GM12878 (cell line): ENCODE measurements around the gene CD300H. TPM values are rescaled to one million over a fixed set of nuclear protein-coding genes. Genes with fewer than 3 reads are reported as not detected.

Experiments
- ATAC-seq: fragments of 200-7000 bp; cut with Tn5 transposase; 3 replicates; pipeline ENCODE4 v1.9.1; 2020; ENCODE audit warnings: mild to moderate bottlenecking, moderate library complexity
- BruUV-seq: library from RNA; stranded (reverse); fragments of 400-500 nt; replicated peaks from 2 replicates; lab custom pipeline; 2021; lab: Mats Ljungman, UMichigan
- CTCF ChIA-PET: fragments of 300-600 bp; sonication (Branson Sonifier 250); formaldehyde crosslinking; extraction: SDS; loops from one replicate; lab custom pipeline; 2021; ENCODE audit warnings: inconsistent platforms; lab: Yijun Ruan, JAX
- POLR2A ChIA-PET: fragments of 350-600 bp; formaldehyde crosslinking; extraction: SDS; loops from one replicate; lab custom pipeline; 2021; ENCODE audit warnings: inconsistent platforms; lab: Charles Lee
- RAD21 ChIA-PET: fragments of 300-600 bp; sonication (Branson Sonifier 250); formaldehyde crosslinking; loops from one replicate; lab custom pipeline; 2023; ENCODE audit warnings: antibody characterized with exemption; ENCODE audit not compliant: unreplicated experiment; lab: Charles Lee
- SMC1A ChIA-PET: fragments of 300-600 bp; sonication (Branson Sonifier 250); formaldehyde crosslinking; loops from one replicate; lab custom pipeline; 2023; ENCODE audit not compliant: unreplicated experiment, uncharacterized antibody; lab: Charles Lee
- DNase-seq: peaks from one replicate; pipeline ENCODE4 v3.0.0-alpha.2; 2011; ENCODE audit warnings: low read depth, low spot score
- FAIRE-seq: peaks from 3 replicates; lab custom pipeline; 2011; peaks lifted over from hg19 to GRCh38; lab: Jason Lieb, UNC
- H2AFZ ChIP-seq: 2 replicates; pipeline ENCODE4 v1.6.0; 2011; ENCODE audit warnings: low read depth, low read length, control low read depth; ENCODE audit not compliant: control insufficient read depth
- H3K27ac ChIP-seq: 2 replicates; pipeline ENCODE4 v1.5.1; 2011; ENCODE audit warnings: control low read depth; ENCODE audit not compliant: control insufficient read depth, insufficient read depth
- H3K27me3 ChIP-seq, 2 experiments: replicated peaks in 1 of 2; 2 replicates each; pipeline versions ENCODE4 v1.6.0 to v1.6.1; 2011; ENCODE audit warnings: low read length in 1 of 2; ENCODE audit not compliant: control insufficient read depth in 2 of 2, insufficient read depth in 2 of 2
- H3K36me3 ChIP-seq, 2 experiments: 2 replicates each; pipeline ENCODE4 v1.5.1; 2011; ENCODE audit warnings: low read length in 1 of 2; ENCODE audit not compliant: control insufficient read depth in 2 of 2, insufficient read depth in 2 of 2
- H3K4me1 ChIP-seq: 2 replicates; pipeline ENCODE4 v1.6.1; 2011; ENCODE audit warnings: mild to moderate bottlenecking, low read length, moderate library complexity, mixed read lengths; ENCODE audit not compliant: control insufficient read depth, insufficient read depth
- H3K4me2 ChIP-seq: 2 replicates; pipeline ENCODE4 v1.6.0; 2011; ENCODE audit warnings: control low read depth; ENCODE audit not compliant: control insufficient read depth, insufficient read depth
- H3K4me3 ChIP-seq: fragments of 200-600 bp; sonication (generic); 2 replicates; pipeline ENCODE4 v1.5.1; 2016
- H3K79me2 ChIP-seq: 2 replicates; pipeline ENCODE4 v1.6.0; 2011; ENCODE audit warnings: low read length; ENCODE audit not compliant: control insufficient read depth, insufficient read depth
- H3K9ac ChIP-seq: 2 replicates; pipeline ENCODE4 v1.8.0; 2011; ENCODE audit warnings: low read length, control low read depth, mixed read lengths; ENCODE audit not compliant: control insufficient read depth, insufficient read depth
- H3K9me3 ChIP-seq: replicated peaks from 3 replicates; pipeline ENCODE4 v1.5.1; 2011; ENCODE audit warnings: mild to moderate bottlenecking, low read length; ENCODE audit not compliant: control insufficient read depth, insufficient read depth
- H4K20me1 ChIP-seq: 2 replicates; pipeline ENCODE4 v1.6.0; 2011; ENCODE audit not compliant: control insufficient read depth, insufficient read depth
- BACH1 ChIP-seq: fragments of 450-650 bp; IDR thresholded peaks from 2 replicates; pipeline ENCODE4 v1.6.1; 2017; ENCODE audit warnings: mild to moderate bottlenecking, borderline replicate concordance
- CBX3 ChIP-seq: fragments of 200-600 bp; sonication (generic); IDR thresholded peaks from 2 replicates; pipeline ENCODE4 v1.6.1; 2016; ENCODE audit warnings: low read depth, borderline replicate concordance
- CHD1 ChIP-seq: IDR thresholded peaks from 2 replicates; pipeline ENCODE4 v1.6.1; 2012; ENCODE audit warnings: low read depth, low read length, improper control_type of control experiment
- CREB1 ChIP-seq: IDR thresholded peaks from 2 replicates; pipeline ENCODE4 v1.6.1; 2012; ENCODE audit warnings: low read depth, mild to moderate bottlenecking, inconsistent platforms
- CTCF ChIP-seq, 3 experiments: IDR thresholded peaks in 2 of 3; conservative IDR thresholded peaks in 1 of 3; 2 replicates each; pipeline ENCODE4 v1.5.1; 2011; ENCODE audit warnings: low read depth in 3 of 3, low read length in 3 of 3, mild to moderate bottlenecking in 3 of 3, control low read depth in 2 of 3, moderate library complexity in 2 of 3, inconsistent platforms in 1 of 3, mixed read lengths in 1 of 3; ENCODE audit not compliant: control insufficient read depth in 2 of 3, insufficient read depth in 1 of 3; ENCODE audit errors: extremely low read depth in 1 of 3
- MXI1 ChIP-seq: fragments of 150-350 bp; IDR thresholded peaks from 2 replicates; pipeline ENCODE4 v1.6.1; 2011; ENCODE audit warnings: low read depth, mild to moderate bottlenecking, inconsistent platforms, low read length, improper control_type of control experiment
- PML ChIP-seq: IDR thresholded peaks from 2 replicates; pipeline ENCODE4 v1.6.1; 2012; ENCODE audit warnings: low read length, inconsistent platforms
- YY1 ChIP-seq: IDR thresholded peaks from 2 replicates; pipeline ENCODE4 v1.6.1; 2011; ENCODE audit warnings: low read depth, mild to moderate bottlenecking, low read length
- ZNF217 ChIP-seq: fragments of 450-650 bp; IDR thresholded peaks from 2 replicates; pipeline ENCODE4 v1.6.1; 2017; ENCODE audit warnings: antibody characterized with exemption, mild to moderate bottlenecking
- ZNF24 ChIP-seq: fragments of 450-650 bp; IDR thresholded peaks from 2 replicates; pipeline ENCODE4 v1.6.1; 2017; ENCODE audit warnings: antibody characterized with exemption, mild to moderate bottlenecking
- ZZZ3 ChIP-seq: IDR thresholded peaks from 2 replicates; pipeline ENCODE4 v1.6.1; 2011; ENCODE audit warnings: low read depth; ENCODE audit not compliant: control insufficient read depth, insufficient read length
- WGBS: methylation state at CpG from one replicate; pipeline ENCODE4 v1.1.6; 2016; ENCODE audit warnings: low lambda C conversion rate; ENCODE audit not compliant: insufficient replicate concordance, insufficient coverage; ENCODE audit errors: missing lambda C conversion rate; 5-methylcytosine and 5-hydroxymethylcytosine counted together
- in situ Hi-C: fragments of 300-500 bp; cut with MboI; formaldehyde crosslinking; loops from 9 replicates; pipeline ENCODE4 v1.14.3; 2018; ENCODE audit warnings: mixed read lengths
- intact Hi-C: fragments of 100-400 bp; cut with micrococcal nuclease; formaldehyde crosslinking; loops from one replicate; pipeline ENCODE4 v1.14.2; 2022; ENCODE audit not compliant: unreplicated experiment
- polyA plus RNA-seq, 11 experiments: library from polyadenylated mRNA; depleted of rRNA in 4 of 11; unstranded in 6 of 11; stranded (reverse) in 5 of 11; fragments of >200 nt; fragmentation: Nextera tagmentation in 4 of 11; fragmentation: Illumina TruSeq in 1 of 11; extraction: Ambion mirVana in 4 of 11; extraction: Trizol in 1 of 11; gene quantifications; 1 replicate in 1 of 11; 2 replicates in 10 of 11; pipeline versions ENCODE4 v1.2.1 to v1.2.3, GENCODE V29; 2011 to 2016; ENCODE audit warnings: inconsistent platforms in 2 of 11, missing spikeins in 2 of 11, low read depth in 1 of 11
- total RNA-seq, 4 experiments: library from RNA; depleted of rRNA in 3 of 4; stranded (reverse); fragments of >200 nt in 3 of 4; fragmentation: Illumina TruSeq in 1 of 4; extraction: Trizol in 1 of 4; gene quantifications; 2 replicates each; pipeline versions ENCODE4 v1.2.1 to v1.2.3, GENCODE V29; 2013 to 2021
- TF ChIP-seq, protein P1 (sequence below): fragments of 450-650 bp; IDR thresholded peaks from 2 replicates; pipeline ENCODE4 v1.6.1; 2016; ENCODE audit warnings: mild to moderate bottlenecking
- TF ChIP-seq, protein P2 (sequence below): fragments of 450-650 bp; formaldehyde crosslinking; IDR thresholded peaks from 2 replicates; pipeline ENCODE4 v1.4.0; 2022; ENCODE audit warnings: mild to moderate bottlenecking, moderate library complexity
- TF ChIP-seq, protein P3 (sequence below): IDR thresholded peaks from 2 replicates; pipeline ENCODE4 v1.6.1; 2011; ENCODE audit warnings: borderline replicate concordance, low read depth, mild to moderate bottlenecking, moderate library complexity, low read length; ENCODE audit not compliant: insufficient read depth, poor library complexity, severe bottlenecking

The CD300H gene
- total and polyA plus RNA-seq, 10 of the 15 experiments (the other 5 are each of a cell fraction or from before 2014, with no cell fraction given) = not detected

DNA sequence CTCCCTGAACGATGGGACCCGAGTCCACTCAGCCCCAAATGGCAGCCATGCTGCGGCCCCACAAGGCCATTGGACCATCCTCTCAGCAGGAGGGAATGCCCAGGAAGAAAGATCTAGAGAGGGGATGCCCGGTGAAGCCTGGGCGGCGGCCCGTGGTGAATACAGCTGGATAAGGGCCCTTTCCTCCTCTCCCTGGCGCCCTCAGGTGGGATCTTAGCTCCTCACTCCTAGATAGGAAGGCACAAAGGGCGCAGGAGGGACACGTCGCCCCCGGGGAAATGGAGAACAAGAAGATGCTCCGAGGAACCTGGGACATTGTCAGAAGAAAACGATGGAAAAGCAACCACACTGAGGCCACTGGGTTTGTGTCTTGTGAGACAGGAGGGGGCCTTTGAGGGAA, 23.9 kb downstream of the CD300H start:
- CTCF ChIA-PET = no interaction called here

More for the DNA sequence above, 23.9 kb downstream of the CD300H start:
- ChIA-PET POLR2A (no interaction called here), RAD21 (no interaction called here), SMC1A (no interaction called here)
- DNase-seq (no peak), FAIRE-seq (no peak), ATAC-seq (no peak)
- Histone ChIP-seq H2AFZ (no peak overlapping the region), H3K27me3 (peaks cover 0 to 2% of the 10 kb centered on the region in 2 experiments; a peak in 2 of 4 replicates), H3K9me3 (no peaks in the 10 kb centered on the region), H3K36me3 (no peaks in the 10 kb centered on the region), H3K4me3 (no peak overlapping the region), H3K9ac (no peak overlapping the region), H3K4me2 (no peak overlapping the region), H3K27ac (no peak overlapping the region), H3K4me1 (no peaks in the 10 kb centered on the region), H3K79me2 (no peaks in the 10 kb centered on the region), H4K20me1 (no peaks in the 10 kb centered on the region)
- TF ChIP-seq, protein P1, sequence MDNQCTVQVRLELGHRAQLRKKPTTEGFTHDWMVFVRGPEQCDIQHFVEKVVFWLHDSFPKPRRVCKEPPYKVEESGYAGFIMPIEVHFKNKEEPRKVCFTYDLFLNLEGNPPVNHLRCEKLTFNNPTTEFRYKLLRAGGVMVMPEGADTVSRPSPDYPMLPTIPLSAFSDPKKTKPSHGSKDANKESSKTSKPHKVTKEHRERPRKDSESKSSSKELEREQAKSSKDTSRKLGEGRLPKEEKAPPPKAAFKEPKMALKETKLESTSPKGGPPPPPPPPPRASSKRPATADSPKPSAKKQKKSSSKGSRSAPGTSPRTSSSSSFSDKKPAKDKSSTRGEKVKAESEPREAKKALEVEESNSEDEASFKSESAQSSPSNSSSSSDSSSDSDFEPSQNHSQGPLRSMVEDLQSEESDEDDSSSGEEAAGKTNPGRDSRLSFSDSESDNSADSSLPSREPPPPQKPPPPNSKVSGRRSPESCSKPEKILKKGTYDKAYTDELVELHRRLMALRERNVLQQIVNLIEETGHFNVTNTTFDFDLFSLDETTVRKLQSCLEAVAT = no peak
- no peak for TF ChIP-seq MXI1
- TF ChIP-seq CBX3 = no peak
- no peak for TF ChIP-seq ZNF217
- TF ChIP-seq YY1 = no peak
- no peak for TF ChIP-seq CTCF (IDR thresholded peaks at IDR 0.05 in 2 of 3, conservative IDR thresholded peaks at IDR 0.05 in 1 of 3; ENCODE audit: control insufficient read depth in 2 of 3, extremely low read depth in 1 of 3, insufficient read depth in 1 of 3, low read depth in 3 of 3, low read length in 3 of 3)
- no peak for TF ChIP-seq BACH1
- no peak for TF ChIP-seq ZZZ3
- no peak for TF ChIP-seq CREB1
- no peak for TF ChIP-seq CHD1
- TF ChIP-seq, protein P2, sequence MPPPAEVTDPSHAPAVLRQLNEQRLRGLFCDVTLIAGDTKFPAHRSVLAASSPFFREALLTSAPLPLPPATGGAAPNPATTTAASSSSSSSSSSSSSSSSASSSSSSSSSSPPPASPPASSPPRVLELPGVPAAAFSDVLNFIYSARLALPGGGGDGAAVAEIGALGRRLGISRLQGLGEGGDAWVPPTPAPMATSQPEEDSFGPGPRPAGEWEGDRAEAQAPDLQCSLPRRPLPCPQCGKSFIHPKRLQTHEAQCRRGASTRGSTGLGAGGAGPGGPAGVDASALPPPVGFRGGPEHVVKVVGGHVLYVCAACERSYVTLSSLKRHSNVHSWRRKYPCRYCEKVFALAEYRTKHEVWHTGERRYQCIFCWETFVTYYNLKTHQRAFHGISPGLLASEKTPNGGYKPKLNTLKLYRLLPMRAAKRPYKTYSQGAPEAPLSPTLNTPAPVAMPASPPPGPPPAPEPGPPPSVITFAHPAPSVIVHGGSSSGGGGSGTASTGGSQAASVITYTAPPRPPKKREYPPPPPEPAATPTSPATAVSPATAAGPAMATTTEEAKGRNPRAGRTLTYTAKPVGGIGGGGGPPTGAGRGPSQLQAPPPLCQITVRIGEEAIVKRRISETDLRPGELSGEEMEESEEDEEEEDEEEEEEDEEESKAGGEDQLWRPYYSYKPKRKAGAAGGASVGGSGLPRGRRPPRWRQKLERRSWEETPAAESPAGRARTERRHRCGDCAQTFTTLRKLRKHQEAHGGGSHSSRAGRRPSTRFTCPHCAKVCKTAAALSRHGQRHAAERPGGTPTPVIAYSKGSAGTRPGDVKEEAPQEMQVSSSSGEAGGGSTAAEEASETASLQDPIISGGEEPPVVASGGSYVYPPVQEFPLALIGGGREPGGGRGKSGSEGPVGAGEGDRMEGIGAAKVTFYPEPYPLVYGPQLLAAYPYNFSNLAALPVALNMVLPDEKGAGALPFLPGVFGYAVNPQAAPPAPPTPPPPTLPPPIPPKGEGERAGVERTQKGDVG (CRISPR knock-in tag) = no peak
- TF ChIP-seq ZNF24 = no peak
- TF ChIP-seq, protein P3, sequence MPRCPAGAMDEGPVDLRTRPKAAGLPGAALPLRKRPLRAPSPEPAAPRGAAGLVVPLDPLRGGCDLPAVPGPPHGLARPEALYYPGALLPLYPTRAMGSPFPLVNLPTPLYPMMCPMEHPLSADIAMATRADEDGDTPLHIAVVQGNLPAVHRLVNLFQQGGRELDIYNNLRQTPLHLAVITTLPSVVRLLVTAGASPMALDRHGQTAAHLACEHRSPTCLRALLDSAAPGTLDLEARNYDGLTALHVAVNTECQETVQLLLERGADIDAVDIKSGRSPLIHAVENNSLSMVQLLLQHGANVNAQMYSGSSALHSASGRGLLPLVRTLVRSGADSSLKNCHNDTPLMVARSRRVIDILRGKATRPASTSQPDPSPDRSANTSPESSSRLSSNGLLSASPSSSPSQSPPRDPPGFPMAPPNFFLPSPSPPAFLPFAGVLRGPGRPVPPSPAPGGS = no peak
- no peak for TF ChIP-seq PML
- intact Hi-C loops (no loop called here), in situ Hi-C loops (no loop called here)
- WGBS = 37% methylated on average over 14 of the region's 14 CpGs
- BruUV-seq = no TSS peak
